Nephron progenitor cell (in vitro differentiated cells): ENCODE results near the gene KHDC4.

Experiments used
- DNase-seq: peaks from one replicate; pipeline ENCODE4 v3.0.0; 2021
- H3K27ac Mint-ChIP-seq: 2 replicates; pipeline ENCODE4 v1.8.0; 2021; ENCODE audit warnings: mild to moderate bottlenecking, moderate library complexity, mixed read lengths
- H3K27me3 Mint-ChIP-seq: 2 replicates; pipeline ENCODE4 v1.8.0; 2021; ENCODE audit warnings: mild to moderate bottlenecking, low read depth, mixed read lengths; ENCODE audit not compliant: poor library complexity
- H3K36me3 Mint-ChIP-seq: 2 replicates; pipeline ENCODE4 v1.8.0; 2021; ENCODE audit warnings: low read depth, mixed read lengths
- H3K4me1 Mint-ChIP-seq: 2 replicates; pipeline ENCODE4 v1.8.0; 2021; ENCODE audit warnings: mixed read lengths
- H3K4me3 Mint-ChIP-seq: 2 replicates; pipeline ENCODE4 v1.8.0; 2021; ENCODE audit warnings: mild to moderate bottlenecking, moderate library complexity, mixed read lengths
- H3K9me3 Mint-ChIP-seq: 2 replicates; pipeline ENCODE4 v1.8.0; 2021; ENCODE audit warnings: mild to moderate bottlenecking, moderate library complexity, mixed read lengths
- TF ChIP-seq, protein P1 (sequence below): fragments of 200-600 bp; sonication (generic); IDR thresholded peaks from 2 replicates; pipeline ENCODE4 v1.5.0; 2021; ENCODE audit warnings: antibody characterized with exemption

The KHDC4 gene

DNA sequence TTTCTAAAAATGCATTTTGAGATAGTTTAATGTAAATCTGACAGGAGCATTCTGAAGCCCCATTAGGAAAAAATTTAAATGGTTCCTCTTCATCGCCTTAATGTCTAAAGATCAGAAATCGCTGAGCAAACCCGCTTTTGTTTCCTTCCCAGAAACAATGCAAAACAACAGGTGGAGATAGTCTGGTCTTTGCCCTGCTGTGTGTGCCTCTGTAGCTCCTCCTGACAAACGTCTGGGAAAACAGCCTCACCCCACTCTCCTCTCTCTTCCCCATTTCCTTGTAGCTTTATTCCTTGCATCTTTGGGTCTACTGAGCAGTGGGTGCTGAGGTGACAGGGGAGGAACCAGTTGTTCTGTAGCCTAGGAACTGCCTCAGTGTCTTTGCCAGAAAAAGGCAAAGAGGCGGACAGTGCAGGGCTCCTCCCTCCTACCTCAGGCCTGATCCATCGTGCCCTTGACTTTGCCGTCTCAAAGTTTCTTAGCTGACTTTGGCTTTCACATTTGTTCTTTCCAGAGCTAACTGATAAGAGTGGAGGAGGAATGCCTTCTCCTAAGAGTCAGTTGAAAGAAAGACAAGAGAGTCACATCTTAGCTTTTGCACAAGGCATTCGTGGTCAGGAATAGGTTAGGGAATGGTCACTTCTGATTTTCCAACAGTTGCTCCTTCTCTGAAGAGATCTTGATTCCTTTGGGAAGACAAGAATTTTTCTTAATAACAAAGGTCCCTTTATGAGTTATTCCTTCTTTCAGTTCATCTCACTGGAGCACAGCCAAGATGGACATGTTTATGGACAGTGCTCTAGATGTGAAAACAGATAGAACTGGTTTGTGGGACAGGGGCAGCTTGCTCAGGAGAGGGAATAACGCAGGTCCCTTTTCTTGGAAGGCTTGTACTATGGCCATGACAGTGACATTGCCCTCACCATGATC lies 49.9 kb downstream of the KHDC4 start:
- no peak for DNase-seq
- H3K27ac Mint-ChIP-seq, result no peak overlapping the region
- H3K27me3 Mint-ChIP-seq, result peaks cover 37% of the 10 kb centered on the region
- H3K9me3 Mint-ChIP-seq, result no peaks in the 10 kb centered on the region
- no peak overlapping the region for H3K4me3 Mint-ChIP-seq
- TF ChIP-seq, protein P1, sequence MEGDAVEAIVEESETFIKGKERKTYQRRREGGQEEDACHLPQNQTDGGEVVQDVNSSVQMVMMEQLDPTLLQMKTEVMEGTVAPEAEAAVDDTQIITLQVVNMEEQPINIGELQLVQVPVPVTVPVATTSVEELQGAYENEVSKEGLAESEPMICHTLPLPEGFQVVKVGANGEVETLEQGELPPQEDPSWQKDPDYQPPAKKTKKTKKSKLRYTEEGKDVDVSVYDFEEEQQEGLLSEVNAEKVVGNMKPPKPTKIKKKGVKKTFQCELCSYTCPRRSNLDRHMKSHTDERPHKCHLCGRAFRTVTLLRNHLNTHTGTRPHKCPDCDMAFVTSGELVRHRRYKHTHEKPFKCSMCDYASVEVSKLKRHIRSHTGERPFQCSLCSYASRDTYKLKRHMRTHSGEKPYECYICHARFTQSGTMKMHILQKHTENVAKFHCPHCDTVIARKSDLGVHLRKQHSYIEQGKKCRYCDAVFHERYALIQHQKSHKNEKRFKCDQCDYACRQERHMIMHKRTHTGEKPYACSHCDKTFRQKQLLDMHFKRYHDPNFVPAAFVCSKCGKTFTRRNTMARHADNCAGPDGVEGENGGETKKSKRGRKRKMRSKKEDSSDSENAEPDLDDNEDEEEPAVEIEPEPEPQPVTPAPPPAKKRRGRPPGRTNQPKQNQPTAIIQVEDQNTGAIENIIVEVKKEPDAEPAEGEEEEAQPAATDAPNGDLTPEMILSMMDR, result no peak
- no peaks in the 10 kb centered on the region for H3K4me1 Mint-ChIP-seq
- H3K36me3 Mint-ChIP-seq, result no peaks in the 10 kb centered on the region

DNA sequence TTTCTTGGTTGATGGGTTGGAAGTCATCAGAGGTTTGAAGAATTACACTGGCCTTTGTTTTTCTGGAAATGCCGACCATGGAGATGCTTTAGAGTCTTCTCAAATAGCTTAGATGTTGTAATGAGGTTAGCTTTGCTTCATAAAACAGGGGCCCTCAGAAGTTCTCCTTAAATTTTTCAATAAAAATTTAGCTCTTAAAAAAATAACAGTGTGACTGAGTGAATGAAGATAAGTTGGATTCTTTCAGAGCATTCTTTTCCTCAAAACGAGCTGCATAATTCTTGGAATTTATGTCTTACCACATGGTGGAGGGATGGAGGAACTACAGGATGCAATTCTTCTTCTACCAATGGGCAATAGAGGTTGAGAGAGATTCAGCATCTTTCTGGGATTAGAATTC lies 51.4 kb downstream of the KHDC4 start:
- Mint-ChIP-seq H3K9me3 (no peaks in the 10 kb centered on the region), H3K4me3 (no peak overlapping the region), H3K4me1 (no peaks in the 10 kb centered on the region), H3K27me3 (peaks cover 41% of the 10 kb centered on the region), H3K27ac (no peak overlapping the region), H3K36me3 (no peaks in the 10 kb centered on the region)
- DNase-seq, result no peak
- TF ChIP-seq, protein P1, result no peak

DNA sequence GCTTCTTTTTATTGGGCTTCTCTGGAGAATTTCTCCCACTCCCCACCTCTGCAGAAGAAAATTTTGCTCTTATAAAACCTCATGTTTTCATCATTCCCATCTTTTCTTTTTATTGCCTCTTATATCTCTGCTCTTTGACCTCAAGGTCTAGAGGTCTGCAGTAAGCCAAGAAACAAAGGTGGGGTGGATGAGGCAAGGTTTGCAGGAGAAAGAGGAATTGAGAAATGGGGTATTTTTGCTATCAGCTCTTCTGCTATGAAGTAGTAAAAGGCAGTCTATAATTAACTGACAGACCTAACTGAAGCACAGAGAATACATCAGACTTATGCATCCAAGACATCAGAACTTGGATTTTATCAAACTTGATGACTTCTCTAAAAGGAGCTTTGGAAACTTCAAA lies 52.0 kb downstream of the KHDC4 start:
- no peak for DNase-seq
- no peaks in the 10 kb centered on the region for H3K4me1 Mint-ChIP-seq
- H3K4me3 Mint-ChIP-seq, result no peak overlapping the region
- H3K36me3 Mint-ChIP-seq, result no peaks in the 10 kb centered on the region
- H3K27ac Mint-ChIP-seq, result no peak overlapping the region
- H3K27me3 Mint-ChIP-seq, result peaks cover 41% of the 10 kb centered on the region
- no peaks in the 10 kb centered on the region for H3K9me3 Mint-ChIP-seq
- TF ChIP-seq, protein P1, result no peak

DNA sequence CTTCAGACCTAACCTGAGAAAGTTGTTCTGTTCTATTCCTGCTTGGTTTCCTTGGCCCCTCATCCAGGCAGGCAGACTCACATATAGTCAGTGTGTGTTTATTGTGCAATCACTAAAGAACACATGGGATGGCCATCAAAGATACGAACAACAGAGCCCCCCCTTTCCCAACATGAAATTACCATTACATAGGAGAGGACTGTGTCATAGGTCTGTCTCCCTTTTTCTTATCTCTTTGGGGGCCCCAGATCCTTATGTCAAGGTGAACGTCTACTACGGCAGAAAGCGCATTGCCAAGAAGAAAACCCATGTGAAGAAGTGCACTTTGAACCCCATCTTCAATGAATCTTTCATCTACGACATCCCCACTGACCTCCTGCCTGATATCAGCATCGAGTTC lies 53.3 kb downstream of the KHDC4 start:
- TF ChIP-seq, protein P1, result no peak
- H3K4me1 Mint-ChIP-seq, result no peaks in the 10 kb centered on the region
- peaks cover 39% of the 10 kb centered on the region for H3K27me3 Mint-ChIP-seq
- DNase-seq, result no peak
- no peaks in the 10 kb centered on the region for H3K36me3 Mint-ChIP-seq
- no peaks in the 10 kb centered on the region for H3K9me3 Mint-ChIP-seq
- no peak overlapping the region for H3K27ac Mint-ChIP-seq
- H3K4me3 Mint-ChIP-seq, result no peak overlapping the region

DNA sequence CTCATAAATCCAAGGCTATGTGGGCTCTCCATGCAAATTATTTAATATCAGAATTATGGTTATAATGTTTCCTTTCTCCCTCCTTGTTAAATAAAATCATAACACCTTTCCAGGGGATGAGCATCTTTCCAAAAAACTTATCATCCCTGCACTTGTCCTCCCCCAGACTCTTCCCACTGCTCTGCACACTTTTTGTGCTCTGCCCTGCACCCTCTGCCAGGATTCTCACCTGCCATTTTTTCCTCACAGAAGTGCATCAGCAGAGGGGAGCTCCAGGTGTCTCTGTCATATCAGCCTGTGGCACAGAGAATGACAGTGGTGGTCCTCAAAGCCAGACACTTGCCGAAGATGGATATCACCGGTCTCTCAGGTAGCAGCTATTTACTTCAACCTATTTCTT lies 54.0 kb downstream of the KHDC4 start:
- H3K27ac Mint-ChIP-seq, result no peak overlapping the region
- peaks cover 38% of the 10 kb centered on the region for H3K27me3 Mint-ChIP-seq
- no peaks in the 10 kb centered on the region for H3K9me3 Mint-ChIP-seq
- no peaks in the 10 kb centered on the region for H3K4me1 Mint-ChIP-seq
- no peaks in the 10 kb centered on the region for H3K36me3 Mint-ChIP-seq
- TF ChIP-seq, protein P1, result no peak
- no peak for DNase-seq
- no peak overlapping the region for H3K4me3 Mint-ChIP-seq

DNA sequence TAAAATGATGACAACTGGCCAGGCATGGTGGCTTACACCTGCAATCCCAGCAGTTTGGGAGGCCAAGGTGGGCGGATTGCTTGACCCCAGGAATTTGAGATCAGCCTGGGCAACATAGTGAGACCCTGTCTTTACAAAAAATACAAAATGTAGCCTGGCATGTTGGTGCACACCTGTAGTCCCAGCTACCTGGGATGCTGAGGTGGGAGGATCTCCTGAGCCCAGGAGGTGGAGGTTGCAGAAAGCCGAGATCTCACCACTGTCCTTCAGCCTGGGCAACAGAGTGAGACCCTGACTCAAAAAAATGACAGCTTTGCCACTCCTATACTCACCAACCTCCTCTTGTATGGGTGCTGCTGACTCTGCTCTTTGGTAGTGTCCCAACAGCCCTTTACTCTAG lies 56.3 kb downstream of the KHDC4 start:
- Mint-ChIP-seq H3K27ac (no peak overlapping the region), H3K36me3 (no peaks in the 10 kb centered on the region), H3K4me1 (no peaks in the 10 kb centered on the region), H3K27me3 (peaks cover 24% of the 10 kb centered on the region), H3K9me3 (no peaks in the 10 kb centered on the region), H3K4me3 (no peak overlapping the region)
- TF ChIP-seq, protein P1, result no peak
- DNase-seq, result no peak
